ENCODE data around the gene SLC9A6.

Gene SLC9A6

DNA sequence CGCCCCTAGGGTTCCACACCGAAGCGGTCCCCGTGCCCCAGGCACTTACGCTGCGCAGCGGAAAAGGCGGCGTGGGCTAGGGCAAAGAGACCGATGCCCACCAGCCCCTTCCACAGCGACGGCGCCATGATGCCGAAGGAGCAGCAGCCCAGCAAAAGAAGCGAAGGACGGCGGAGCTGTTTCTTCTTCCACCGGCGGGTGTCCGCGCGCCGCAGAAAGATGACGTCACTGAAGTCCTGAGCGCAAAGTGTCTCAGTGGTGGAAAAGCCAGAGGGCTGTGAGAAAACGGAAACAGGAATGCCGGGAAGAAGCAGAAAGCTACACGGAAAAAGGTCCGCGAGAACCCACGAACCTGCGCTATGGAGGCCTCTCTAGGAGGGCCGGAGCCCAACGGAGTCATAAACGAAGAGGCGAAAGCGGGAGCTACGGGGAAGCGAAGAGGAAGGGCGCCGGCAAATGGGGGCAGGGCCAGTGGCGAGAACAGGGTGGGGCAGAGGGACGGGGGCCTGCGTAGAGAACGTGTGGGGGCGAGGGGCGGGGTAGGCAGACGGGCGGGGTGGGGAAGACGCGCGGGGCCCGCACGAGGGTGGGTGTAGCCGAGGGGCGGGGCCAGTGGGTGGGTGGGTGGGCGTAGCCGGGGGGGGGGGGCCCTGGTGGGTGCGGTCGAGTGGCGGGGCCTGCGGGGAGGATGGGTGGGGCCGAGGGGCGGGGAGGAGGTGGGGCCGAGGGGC is 11.5 kb upstream of the SLC9A6 start, which contains the start of gene MMGT1:
Gene MMGT1 (minus strand): TSS at position 441 of the 731 bp plus-strand sequence. CDS start 313 bp downstream, at position 128.
- Histone ChIP-seq H3K4me1 (ENCODE audit: control insufficient read depth, insufficient read depth, low read length) (no peaks in the 10 kb centered on the region), H3K27ac (ENCODE audit: extremely low read depth, low read depth, low read length) (peak within 1 kb of the TSS; percentile 90), H3K4me3 (ENCODE audit: low read depth, low read length) (peak within 1 kb of the TSS; percentile 90), H3K9me3 (ENCODE audit: control insufficient read depth, insufficient read depth, low read depth, low read length) (no peaks in the 10 kb centered on the region), H3K36me3 (ENCODE audit: control insufficient read depth in 2 of 2, insufficient read depth in 1 of 2, low read length in 2 of 2) (peaks cover 2 to 6% of the 10 kb centered on the region in 2 experiments; a peak in 2 of 3 replicates)
- CTCF ChIA-PET, result interaction anchor here (0.6 to 1.0 kb wide), 3 partner anchors 70 to 295 kb away, joined by 3 to 6 read pairs (median 3); no protein-coding TSS in a partner anchor
- POLR2A ChIA-PET, result interaction anchor here (0.6 to 0.9 kb wide), 4 partner anchors 11 to 180 kb away, joined by 3 to 12 read pairs (median 4); partner anchors contain the start of gene SLC9A6
- TF ChIP-seq YY2 (tag by site-specific recombination; IDR thresholded peaks at IDR 0.05) (peak; percentile 63), ZFHX2 (tag by site-specific recombination; conservative IDR thresholded peaks at IDR 0.05) (peak; percentile 72), ZNF843 (tag by site-specific recombination; IDR thresholded peaks at IDR 0.05) (peak; percentile 42; the same call in 1 of the 2 replicates), ZNF529 (tag by site-specific recombination; IDR thresholded peaks at IDR 0.05; ENCODE audit: insufficient replicate concordance) (no peak), ZNF221 (tag by site-specific recombination; IDR thresholded peaks at IDR 0.05; ENCODE audit: borderline replicate concordance) (no peak), ZNF558 (tag by site-specific recombination; IDR thresholded peaks at IDR 0.05) (no peak; the same call in 1 of the 2 replicates), ZNF416 (tag by site-specific recombination; IDR thresholded peaks at IDR 0.05) (no peak), ZFP3 (tag by site-specific recombination; IDR thresholded peaks at IDR 0.05; ENCODE audit: low read depth) (no peak), TRIM28 (IDR thresholded peaks at IDR 0.05; ENCODE audit: borderline replicate concordance, low read length) (no peak), ZNF2 (tag by site-specific recombination; IDR thresholded peaks at IDR 0.05) (peak; percentile 89), REPIN1 (tag by site-specific recombination; IDR thresholded peaks at IDR 0.05; ENCODE audit: low read depth) (no peak; the same call in 1 of the 2 replicates), ZNF585B (tag by site-specific recombination; IDR thresholded peaks at IDR 0.05) (no peak), ZNF311 (tag by site-specific recombination; IDR thresholded peaks at IDR 0.05; ENCODE audit: borderline replicate concordance) (no peak), OVOL3 (tag by site-specific recombination; IDR thresholded peaks at IDR 0.05) (0 out of 2 replicates have a peak, but pooled peaks have one; percentile 72), ZNF37A (tag by site-specific recombination; IDR thresholded peaks at IDR 0.05) (no peak), ZNF48 (tag by site-specific recombination; IDR thresholded peaks at IDR 0.05) (no peak), ZNF596 (tag by site-specific recombination; IDR thresholded peaks at IDR 0.05) (no peak), SP3 (tag by site-specific recombination; IDR thresholded peaks at IDR 0.05) (peak; percentile 69), KLF7 (tag by site-specific recombination; IDR thresholded peaks at IDR 0.05; ENCODE audit: borderline replicate concordance) (peak; percentile 91), ZBTB7A (tag by site-specific recombination; IDR thresholded peaks at IDR 0.05; ENCODE audit: low read depth) (no peak), ZNF140 (tag by site-specific recombination; IDR thresholded peaks at IDR 0.05) (no peak), ZNF555 (tag by site-specific recombination; conservative IDR thresholded peaks at IDR 0.05) (no peak), ZNF629 (tag by site-specific recombination; IDR thresholded peaks at IDR 0.05) (peak; percentile 95)
- TF ChIP-seq, protein P1, sequence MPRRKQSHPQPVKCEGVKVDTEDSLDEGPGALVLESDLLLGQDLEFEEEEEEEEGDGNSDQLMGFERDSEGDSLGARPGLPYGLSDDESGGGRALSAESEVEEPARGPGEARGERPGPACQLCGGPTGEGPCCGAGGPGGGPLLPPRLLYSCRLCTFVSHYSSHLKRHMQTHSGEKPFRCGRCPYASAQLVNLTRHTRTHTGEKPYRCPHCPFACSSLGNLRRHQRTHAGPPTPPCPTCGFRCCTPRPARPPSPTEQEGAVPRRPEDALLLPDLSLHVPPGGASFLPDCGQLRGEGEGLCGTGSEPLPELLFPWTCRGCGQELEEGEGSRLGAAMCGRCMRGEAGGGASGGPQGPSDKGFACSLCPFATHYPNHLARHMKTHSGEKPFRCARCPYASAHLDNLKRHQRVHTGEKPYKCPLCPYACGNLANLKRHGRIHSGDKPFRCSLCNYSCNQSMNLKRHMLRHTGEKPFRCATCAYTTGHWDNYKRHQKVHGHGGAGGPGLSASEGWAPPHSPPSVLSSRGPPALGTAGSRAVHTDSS (tag by site-specific recombination; IDR thresholded peaks at IDR 0.05), result peak; percentile 42; the same call in 1 of the 2 replicates
- TF ChIP-seq, protein P2, sequence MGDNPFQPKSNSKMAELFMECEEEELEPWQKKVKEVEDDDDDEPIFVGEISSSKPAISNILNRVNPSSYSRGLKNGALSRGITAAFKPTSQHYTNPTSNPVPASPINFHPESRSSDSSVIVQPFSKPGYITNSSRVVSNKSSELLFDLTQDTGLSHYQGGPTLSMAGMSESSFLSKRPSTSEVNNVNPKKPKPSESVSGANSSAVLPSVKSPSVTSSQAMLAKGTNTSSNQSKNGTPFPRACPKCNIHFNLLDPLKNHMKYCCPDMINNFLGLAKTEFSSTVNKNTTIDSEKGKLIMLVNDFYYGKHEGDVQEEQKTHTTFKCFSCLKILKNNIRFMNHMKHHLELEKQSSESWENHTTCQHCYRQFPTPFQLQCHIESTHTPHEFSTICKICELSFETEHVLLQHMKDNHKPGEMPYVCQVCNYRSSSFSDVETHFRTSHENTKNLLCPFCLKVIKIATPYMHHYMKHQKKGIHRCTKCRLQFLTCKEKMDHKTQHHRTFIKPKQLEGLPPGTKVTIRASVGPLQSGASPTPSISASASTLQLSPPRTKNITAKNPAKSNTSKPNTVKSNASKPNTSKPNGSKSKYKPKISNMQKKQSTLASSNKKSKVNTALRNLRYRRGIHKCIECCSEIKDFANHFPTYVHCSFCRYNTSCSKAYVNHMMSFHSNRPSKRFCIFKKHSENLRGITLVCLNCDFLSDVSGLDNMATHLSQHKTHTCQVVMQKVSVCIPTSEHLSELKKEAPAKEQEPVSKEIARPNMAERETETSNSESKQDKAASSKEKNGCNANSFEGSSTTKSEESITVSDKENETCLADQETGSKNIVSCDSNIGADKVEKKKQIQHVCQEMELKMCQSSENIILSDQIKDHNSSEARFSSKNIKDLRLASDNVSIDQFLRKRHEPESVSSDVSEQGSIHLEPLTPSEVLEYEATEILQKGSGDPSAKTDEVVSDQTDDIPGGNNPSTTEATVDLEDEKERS (tag by site-specific recombination; IDR thresholded peaks at IDR 0.05), result no peak
- TF ChIP-seq, protein P3, sequence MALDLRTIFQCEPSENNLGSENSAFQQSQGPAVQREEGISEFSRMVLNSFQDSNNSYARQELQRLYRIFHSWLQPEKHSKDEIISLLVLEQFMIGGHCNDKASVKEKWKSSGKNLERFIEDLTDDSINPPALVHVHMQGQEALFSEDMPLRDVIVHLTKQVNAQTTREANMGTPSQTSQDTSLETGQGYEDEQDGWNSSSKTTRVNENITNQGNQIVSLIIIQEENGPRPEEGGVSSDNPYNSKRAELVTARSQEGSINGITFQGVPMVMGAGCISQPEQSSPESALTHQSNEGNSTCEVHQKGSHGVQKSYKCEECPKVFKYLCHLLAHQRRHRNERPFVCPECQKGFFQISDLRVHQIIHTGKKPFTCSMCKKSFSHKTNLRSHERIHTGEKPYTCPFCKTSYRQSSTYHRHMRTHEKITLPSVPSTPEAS (tag by site-specific recombination; IDR thresholded peaks at IDR 0.05), result no peak; the same call in 1 of the 2 replicates
- TF ChIP-seq, protein P4, sequence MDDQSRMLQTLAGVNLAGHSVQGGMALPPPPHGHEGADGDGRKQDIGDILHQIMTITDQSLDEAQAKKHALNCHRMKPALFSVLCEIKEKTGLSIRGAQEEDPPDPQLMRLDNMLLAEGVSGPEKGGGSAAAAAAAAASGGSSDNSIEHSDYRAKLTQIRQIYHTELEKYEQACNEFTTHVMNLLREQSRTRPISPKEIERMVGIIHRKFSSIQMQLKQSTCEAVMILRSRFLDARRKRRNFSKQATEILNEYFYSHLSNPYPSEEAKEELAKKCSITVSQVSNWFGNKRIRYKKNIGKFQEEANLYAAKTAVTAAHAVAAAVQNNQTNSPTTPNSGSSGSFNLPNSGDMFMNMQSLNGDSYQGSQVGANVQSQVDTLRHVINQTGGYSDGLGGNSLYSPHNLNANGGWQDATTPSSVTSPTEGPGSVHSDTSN (CRISPR knock-in tag; IDR thresholded peaks at IDR 0.05), result no peak
- TF ChIP-seq, protein P5, sequence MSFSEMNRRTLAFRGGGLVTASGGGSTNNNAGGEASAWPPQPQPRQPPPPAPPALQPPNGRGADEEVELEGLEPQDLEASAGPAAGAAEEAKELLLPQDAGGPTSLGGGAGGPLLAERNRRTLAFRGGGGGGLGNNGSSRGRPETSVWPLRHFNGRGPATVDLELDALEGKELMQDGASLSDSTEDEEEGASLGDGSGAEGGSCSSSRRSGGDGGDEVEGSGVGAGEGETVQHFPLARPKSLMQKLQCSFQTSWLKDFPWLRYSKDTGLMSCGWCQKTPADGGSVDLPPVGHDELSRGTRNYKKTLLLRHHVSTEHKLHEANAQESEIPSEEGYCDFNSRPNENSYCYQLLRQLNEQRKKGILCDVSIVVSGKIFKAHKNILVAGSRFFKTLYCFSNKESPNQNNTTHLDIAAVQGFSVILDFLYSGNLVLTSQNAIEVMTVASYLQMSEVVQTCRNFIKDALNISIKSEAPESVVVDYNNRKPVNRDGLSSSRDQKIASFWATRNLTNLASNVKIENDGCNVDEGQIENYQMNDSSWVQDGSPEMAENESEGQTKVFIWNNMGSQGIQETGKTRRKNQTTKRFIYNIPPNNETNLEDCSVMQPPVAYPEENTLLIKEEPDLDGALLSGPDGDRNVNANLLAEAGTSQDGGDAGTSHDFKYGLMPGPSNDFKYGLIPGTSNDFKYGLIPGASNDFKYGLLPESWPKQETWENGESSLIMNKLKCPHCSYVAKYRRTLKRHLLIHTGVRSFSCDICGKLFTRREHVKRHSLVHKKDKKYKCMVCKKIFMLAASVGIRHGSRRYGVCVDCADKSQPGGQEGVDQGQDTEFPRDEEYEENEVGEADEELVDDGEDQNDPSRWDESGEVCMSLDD (tag by site-specific recombination; IDR thresholded peaks at IDR 0.05), result peak; percentile 27; the same call in 1 of the 2 replicates
